NT2/D1 (cell line): Measurements from ENCODE around the gene KMT2B.

ENCODE experiments used
- SUZ12 ChIP-seq: IDR thresholded peaks from 2 replicates; pipeline ENCODE4 v1.6.1; 2011; ENCODE audit not compliant: insufficient read length, insufficient read depth; ENCODE audit errors: extremely low read depth
- YY1 ChIP-seq: IDR thresholded peaks from 2 replicates; pipeline ENCODE4 v1.6.1; 2011; ENCODE audit not compliant: insufficient read length, insufficient read depth
- ZNF274 ChIP-seq: IDR thresholded peaks from 2 replicates; pipeline ENCODE4 v1.6.1; 2011; ENCODE audit warnings: mild to moderate bottlenecking, low read depth, low read length

GRCh38 chr19:35670686-35671085, 47.1 kb upstream of the KMT2B start:
- TF ChIP-seq YY1 (no peak), ZNF274 (no peak), SUZ12 (no peak)
